ENCODE measurements around the gene XXYLT1.

- TF ChIP-seq CTCF (IDR thresholded peaks at IDR 0.05) = no peak
- no peak for TF ChIP-seq POLR2A (IDR thresholded peaks at IDR 0.05)
These were observed 29.2 kb downstream of the XXYLT1 start for GRCh38 chr3:195241592-195242355.

All from adrenal gland (tissue), 5 donors.